ENCODE measurements around the gene AP3S1.

AP3S1 gene

GRCh38 chr5:115940080-115940810 is 98.5 kb downstream of the AP3S1 start:
- DNase-seq (ENCODE audit: low read depth) = no peak

- no peak for DNase-seq (ENCODE audit: low read depth)
Observed at GRCh38 chr5:115941051-115941675, 99.4 kb downstream of the AP3S1 start.

GRCh38 chr5:115944501-115944900 is 102.8 kb downstream of the AP3S1 start:
- DNase-seq (ENCODE audit: low read depth) = no peak

GRCh38 chr5:115946655-115947054 is 104.9 kb downstream of the AP3S1 start:
- no peak for DNase-seq (ENCODE audit: low read depth)

- DNase-seq (ENCODE audit: low read depth) = no peak
Observed at GRCh38 chr5:115947260-115947659, 105.5 kb downstream of the AP3S1 start.

GRCh38 chr5:115948091-115948534 is 106.4 kb downstream of the AP3S1 start:
- DNase-seq (ENCODE audit: low read depth) = no peak

GRCh38 chr5:115949096-115949495 is 107.4 kb downstream of the AP3S1 start:
- DNase-seq (ENCODE audit: low read depth) = no peak

GRCh38 chr5:115952588-115952987 is 110.9 kb downstream of the AP3S1 start:
- DNase-seq (ENCODE audit: low read depth) = no peak

- DNase-seq (ENCODE audit: low read depth) = no peak
Observed at GRCh38 chr5:115954144-115954543, 112.4 kb downstream of the AP3S1 start.

- no peak for DNase-seq (ENCODE audit: low read depth)
Observed at GRCh38 chr5:115956957-115957356, 115.2 kb downstream of the AP3S1 start.

- no peak for DNase-seq (ENCODE audit: low read depth)
Observed at GRCh38 chr5:115961381-115962238, 119.9 kb downstream of the AP3S1 start.

- no peak for DNase-seq (ENCODE audit: low read depth)
Observed at GRCh38 chr5:115962239-115962564, 120.5 kb downstream of the AP3S1 start, which contains the start of gene LVRN. TSS of gene LVRN (plus strand) at chr5:115962475. CDS start at chr5:115962618, 143 bp downstream.

- DNase-seq (ENCODE audit: low read depth) = no peak
Observed at GRCh38 chr5:115962565-115963402, 121.0 kb downstream of the AP3S1 start.

- no peak for DNase-seq (ENCODE audit: low read depth)
Observed at GRCh38 chr5:115963566-115963965, 121.8 kb downstream of the AP3S1 start.
